RWPE1 (cell line): ENCODE results near the gene RSPO4.

Experiments used
- CTCF ChIA-PET: fragments of 350-600 bp; sonication (Branson Sonifier 250); formaldehyde crosslinking; extraction: SDS; loops from one replicate; lab custom pipeline; 2021; lab: Yijun Ruan, JAX
- POLR2A ChIA-PET: fragments of 400-600 bp; formaldehyde crosslinking; extraction: SDS; loops from one replicate; lab custom pipeline; 2020; ENCODE audit warnings: antibody characterized with exemption; ENCODE audit not compliant: low non-redundant PET; lab: Yijun Ruan, JAX
- DNase-seq: peaks from one replicate; pipeline ENCODE4 v3.0.0; 2012; ENCODE audit warnings: low spot score
- H3K27ac ChIP-seq: fragments of 450-650 bp; 2 replicates; pipeline ENCODE4 v1.5.1; 2017
- TF ChIP-seq, protein P1 (sequence below): fragments of 450-650 bp; conservative IDR thresholded peaks from 2 replicates; pipeline ENCODE4 v1.5.1; 2017; ENCODE audit warnings: low read depth, mild to moderate bottlenecking

The RSPO4 gene

DNA sequence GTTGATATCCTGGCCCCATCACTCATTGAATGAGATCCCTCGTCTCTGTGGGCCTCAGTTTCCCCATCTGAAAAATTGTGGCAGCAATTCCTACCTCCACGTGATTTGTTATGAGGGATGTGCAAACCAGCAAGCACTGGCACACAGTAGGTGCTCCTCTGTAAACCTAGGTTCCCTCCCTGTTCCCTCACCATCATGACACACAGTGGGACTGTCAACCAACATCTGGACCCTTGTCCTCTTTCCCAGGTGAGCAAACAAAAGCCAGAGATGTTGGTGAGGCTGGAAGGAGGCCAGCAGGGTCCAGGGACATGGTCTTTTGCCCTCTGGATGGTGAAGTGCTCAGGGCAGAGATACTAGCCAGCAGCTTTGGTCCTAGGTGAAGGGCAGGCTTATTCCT lies 26.1 kb downstream of the RSPO4 start:
- no peak overlapping the region for H3K27ac ChIP-seq
- DNase-seq = no peak
- POLR2A ChIA-PET = no interaction called here
- TF ChIP-seq, protein P1, sequence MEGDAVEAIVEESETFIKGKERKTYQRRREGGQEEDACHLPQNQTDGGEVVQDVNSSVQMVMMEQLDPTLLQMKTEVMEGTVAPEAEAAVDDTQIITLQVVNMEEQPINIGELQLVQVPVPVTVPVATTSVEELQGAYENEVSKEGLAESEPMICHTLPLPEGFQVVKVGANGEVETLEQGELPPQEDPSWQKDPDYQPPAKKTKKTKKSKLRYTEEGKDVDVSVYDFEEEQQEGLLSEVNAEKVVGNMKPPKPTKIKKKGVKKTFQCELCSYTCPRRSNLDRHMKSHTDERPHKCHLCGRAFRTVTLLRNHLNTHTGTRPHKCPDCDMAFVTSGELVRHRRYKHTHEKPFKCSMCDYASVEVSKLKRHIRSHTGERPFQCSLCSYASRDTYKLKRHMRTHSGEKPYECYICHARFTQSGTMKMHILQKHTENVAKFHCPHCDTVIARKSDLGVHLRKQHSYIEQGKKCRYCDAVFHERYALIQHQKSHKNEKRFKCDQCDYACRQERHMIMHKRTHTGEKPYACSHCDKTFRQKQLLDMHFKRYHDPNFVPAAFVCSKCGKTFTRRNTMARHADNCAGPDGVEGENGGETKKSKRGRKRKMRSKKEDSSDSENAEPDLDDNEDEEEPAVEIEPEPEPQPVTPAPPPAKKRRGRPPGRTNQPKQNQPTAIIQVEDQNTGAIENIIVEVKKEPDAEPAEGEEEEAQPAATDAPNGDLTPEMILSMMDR = no peak
- CTCF ChIA-PET = no interaction called here

DNA sequence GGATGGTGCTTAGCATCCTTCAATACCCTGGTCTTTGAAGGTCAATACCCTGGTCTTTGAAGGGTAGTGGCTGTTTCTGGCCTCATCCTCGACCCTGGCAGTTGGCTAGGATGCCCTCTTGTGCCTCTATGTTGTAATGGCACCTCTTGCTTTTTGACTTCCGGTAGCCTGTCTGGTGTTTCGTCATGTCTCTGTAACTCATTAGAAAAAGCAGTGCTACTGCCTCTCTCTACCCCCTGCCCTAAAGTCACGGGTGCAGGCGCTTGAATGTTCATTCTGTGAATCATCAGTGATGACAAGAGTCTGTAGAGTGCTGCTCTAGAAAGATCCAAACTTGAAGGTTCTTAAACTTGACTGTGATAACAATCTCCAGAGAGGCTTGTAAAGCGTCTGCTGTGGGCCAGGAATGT lies 28.3 kb downstream of the RSPO4 start:
- TF ChIP-seq, protein P1 = no peak; the same call in 1 of the 2 replicates
- no peak overlapping the region for H3K27ac ChIP-seq
- DNase-seq = peak; percentile 65
- ChIA-PET POLR2A (no interaction called here), CTCF (interaction anchor here (0.6 to 1.1 kb wide), 2 partner anchors 75 to 147 kb away, joined by 3 to 5 read pairs; no protein-coding TSS in a partner anchor)

DNA sequence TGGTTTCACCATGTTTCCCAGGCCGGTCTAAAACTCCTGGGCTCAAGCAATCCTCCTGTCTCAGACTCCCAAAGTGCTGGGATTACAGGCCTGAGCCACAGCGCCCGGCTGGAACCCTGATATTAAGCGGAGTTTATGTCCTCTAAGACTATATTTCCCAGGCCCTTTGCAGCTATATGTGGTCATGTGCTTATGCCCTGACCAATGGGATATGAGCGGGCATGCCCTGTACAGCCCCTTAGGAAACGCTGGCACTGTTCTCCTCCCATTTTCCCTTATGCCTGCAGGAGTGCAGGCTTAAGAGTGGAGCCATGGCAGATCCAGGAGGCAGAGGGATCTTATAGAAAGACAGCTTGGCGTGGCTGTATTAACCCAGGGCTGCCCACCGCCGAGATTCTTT lies 29.9 kb downstream of the RSPO4 start:
- ChIA-PET CTCF (interaction anchor here (0.6 kb wide), 1 partner anchor 21 kb away, joined by 4 read pairs; no protein-coding TSS in a partner anchor), POLR2A (no interaction called here)
- no peak for DNase-seq
- TF ChIP-seq, protein P1 = no peak
- no peak overlapping the region for H3K27ac ChIP-seq

DNA sequence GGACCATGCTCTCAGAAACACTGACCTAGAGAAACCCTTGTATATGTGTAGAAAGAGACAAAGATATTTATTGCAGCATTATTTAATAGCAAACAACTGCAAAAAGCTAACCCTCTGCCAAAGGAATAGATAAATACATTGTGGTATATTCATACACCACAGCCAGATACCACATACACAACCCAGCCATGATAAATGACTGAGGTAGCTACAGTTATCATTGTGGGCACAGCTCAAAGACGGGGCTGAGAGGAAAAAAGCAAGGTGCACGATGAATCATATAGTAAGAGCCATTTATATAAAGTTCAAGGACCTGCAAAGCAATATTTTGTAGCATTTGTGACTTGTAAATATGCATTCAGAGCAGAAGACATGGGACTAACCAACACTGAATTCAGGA lies 30.8 kb downstream of the RSPO4 start:
- no peak for DNase-seq
- H3K27ac ChIP-seq = no peak overlapping the region
- CTCF ChIA-PET = interaction anchor here (0.6 to 0.7 kb wide), 3 partner anchors 14 to 242 kb away, joined by 3 to 4 read pairs (median 3); no protein-coding TSS in a partner anchor
- POLR2A ChIA-PET = no interaction called here
- TF ChIP-seq, protein P1 = no peak

DNA sequence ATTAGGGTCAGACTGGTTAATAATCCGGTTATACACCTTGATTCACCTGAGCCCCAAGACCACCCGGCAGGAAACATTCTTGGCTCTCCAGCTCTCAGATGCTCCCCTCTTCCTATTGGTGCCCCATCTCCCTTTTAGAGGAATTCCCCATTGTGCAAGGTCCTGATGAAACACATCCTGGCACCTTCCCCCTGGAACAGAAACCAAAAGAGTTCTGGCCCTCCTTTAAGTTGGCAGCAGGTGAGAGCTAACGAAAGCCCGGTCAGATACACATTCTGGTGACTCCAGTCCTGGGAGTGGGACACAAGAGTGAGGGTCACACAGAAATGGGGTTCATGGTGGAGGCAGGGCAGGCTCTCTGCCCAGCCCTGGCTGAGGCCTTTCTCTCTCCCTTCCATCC lies 32.2 kb downstream of the RSPO4 start:
- TF ChIP-seq, protein P1 = no peak
- DNase-seq = no peak
- ChIA-PET POLR2A (no interaction called here), CTCF (no interaction called here)
- no peak overlapping the region for H3K27ac ChIP-seq

DNA sequence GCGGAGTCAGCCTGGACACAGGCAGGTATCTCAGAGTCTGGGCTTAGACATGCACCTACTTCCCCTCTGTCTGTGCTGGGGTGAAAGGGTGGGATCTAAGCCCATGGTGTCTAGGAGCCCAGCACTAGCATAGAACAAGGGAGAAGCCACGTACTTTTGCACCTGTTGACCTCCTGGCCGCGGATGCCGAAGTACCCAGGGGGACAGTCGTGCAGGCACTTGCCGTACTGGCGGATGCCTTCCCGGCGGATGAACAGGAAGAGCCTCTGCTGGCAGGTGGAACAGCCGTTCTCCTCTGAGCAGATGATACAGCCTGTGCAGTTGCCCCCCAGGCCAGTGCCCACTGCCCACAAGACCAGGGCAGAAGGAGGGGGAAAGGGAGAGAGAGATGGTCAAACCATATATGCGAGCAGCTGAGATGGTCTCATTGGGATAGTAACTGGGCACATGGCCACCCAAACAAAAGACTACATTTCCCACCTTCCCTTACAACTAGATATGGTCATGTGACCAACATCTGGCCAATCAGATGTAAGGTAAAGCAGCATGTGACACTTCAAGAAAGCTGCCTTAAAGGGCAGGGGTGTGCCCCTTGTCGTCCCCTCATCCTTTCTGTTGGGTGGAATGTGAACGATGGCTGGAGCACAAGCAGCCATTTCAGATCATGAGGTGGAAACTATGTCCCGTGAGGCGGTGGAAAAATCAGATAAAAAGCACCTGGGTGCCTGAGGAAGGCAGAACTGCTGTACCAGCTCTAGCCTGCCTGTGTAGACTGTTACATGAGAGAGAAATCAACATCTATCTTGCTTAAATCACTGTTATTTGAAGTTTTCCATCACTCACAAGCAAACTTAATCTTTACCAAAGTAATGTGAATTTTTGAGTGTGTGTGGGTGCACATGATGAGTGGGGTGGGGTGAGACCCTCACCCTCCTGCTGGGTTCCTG lies 34.0 kb downstream of the RSPO4 start:
- H3K27ac ChIP-seq = no peak overlapping the region
- ChIA-PET CTCF (interaction anchor here (0.7 kb wide), 2 partner anchors 75 to 152 kb away, joined by 4 to 5 read pairs; no protein-coding TSS in a partner anchor), POLR2A (no interaction called here)
- TF ChIP-seq, protein P1 = no peak
- DNase-seq = peak; percentile 49
